Measurements from ENCODE around the gene TRABD2A.

DNA sequence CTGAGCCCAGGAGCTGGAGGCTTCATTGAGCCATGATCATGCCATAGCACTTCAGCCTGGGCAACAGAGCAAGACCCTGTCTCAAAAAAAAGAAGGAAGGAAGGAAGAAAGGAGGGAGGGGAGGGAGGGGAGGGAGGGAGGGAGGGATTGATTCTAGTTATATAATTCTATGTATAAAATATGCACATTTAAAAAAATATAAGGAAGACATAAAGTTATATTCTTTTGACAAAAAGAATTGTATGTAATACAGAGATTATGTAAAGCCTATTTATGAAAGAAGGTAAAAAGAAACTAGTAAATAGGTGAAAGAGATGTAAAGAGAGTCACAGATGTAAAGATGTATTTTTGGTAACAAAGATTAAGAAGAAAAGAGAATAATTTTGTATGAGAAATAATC is 42.1 kb upstream of the TRABD2A start:
- TF ChIP-seq, protein P1, sequence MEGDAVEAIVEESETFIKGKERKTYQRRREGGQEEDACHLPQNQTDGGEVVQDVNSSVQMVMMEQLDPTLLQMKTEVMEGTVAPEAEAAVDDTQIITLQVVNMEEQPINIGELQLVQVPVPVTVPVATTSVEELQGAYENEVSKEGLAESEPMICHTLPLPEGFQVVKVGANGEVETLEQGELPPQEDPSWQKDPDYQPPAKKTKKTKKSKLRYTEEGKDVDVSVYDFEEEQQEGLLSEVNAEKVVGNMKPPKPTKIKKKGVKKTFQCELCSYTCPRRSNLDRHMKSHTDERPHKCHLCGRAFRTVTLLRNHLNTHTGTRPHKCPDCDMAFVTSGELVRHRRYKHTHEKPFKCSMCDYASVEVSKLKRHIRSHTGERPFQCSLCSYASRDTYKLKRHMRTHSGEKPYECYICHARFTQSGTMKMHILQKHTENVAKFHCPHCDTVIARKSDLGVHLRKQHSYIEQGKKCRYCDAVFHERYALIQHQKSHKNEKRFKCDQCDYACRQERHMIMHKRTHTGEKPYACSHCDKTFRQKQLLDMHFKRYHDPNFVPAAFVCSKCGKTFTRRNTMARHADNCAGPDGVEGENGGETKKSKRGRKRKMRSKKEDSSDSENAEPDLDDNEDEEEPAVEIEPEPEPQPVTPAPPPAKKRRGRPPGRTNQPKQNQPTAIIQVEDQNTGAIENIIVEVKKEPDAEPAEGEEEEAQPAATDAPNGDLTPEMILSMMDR (IDR thresholded peaks at IDR 0.05; ENCODE audit: low read depth, low read length, missing input control): no peak
- TF ChIP-seq, protein P2, sequence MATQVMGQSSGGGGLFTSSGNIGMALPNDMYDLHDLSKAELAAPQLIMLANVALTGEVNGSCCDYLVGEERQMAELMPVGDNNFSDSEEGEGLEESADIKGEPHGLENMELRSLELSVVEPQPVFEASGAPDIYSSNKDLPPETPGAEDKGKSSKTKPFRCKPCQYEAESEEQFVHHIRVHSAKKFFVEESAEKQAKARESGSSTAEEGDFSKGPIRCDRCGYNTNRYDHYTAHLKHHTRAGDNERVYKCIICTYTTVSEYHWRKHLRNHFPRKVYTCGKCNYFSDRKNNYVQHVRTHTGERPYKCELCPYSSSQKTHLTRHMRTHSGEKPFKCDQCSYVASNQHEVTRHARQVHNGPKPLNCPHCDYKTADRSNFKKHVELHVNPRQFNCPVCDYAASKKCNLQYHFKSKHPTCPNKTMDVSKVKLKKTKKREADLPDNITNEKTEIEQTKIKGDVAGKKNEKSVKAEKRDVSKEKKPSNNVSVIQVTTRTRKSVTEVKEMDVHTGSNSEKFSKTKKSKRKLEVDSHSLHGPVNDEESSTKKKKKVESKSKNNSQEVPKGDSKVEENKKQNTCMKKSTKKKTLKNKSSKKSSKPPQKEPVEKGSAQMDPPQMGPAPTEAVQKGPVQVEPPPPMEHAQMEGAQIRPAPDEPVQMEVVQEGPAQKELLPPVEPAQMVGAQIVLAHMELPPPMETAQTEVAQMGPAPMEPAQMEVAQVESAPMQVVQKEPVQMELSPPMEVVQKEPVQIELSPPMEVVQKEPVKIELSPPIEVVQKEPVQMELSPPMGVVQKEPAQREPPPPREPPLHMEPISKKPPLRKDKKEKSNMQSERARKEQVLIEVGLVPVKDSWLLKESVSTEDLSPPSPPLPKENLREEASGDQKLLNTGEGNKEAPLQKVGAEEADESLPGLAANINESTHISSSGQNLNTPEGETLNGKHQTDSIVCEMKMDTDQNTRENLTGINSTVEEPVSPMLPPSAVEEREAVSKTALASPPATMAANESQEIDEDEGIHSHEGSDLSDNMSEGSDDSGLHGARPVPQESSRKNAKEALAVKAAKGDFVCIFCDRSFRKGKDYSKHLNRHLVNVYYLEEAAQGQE (IDR thresholded peaks at IDR 0.05): no peak
- TF ChIP-seq YY1 (IDR thresholded peaks at IDR 0.05) (no peak), HNF4A (conservative IDR thresholded peaks at IDR 0.05) (no peak), TAF1 (conservative IDR thresholded peaks at IDR 0.05) (no peak), JUND (IDR thresholded peaks at IDR 0.05) (no peak), RXRA (IDR thresholded peaks at IDR 0.05) (no peak), SP1 (IDR thresholded peaks at IDR 0.05) (no peak), RAD21 (IDR thresholded peaks at IDR 0.05) (no peak)
- TF ChIP-seq, protein P3, sequence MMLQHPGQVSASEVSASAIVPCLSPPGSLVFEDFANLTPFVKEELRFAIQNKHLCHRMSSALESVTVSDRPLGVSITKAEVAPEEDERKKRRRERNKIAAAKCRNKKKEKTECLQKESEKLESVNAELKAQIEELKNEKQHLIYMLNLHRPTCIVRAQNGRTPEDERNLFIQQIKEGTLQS (IDR thresholded peaks at IDR 0.05): no peak

Data from liver (tissue), 3 donors.